Measurements from ENCODE around the gene ANTKMT. TPM values are rescaled to one million over a fixed set of nuclear protein-coding genes. Genes with fewer than 3 reads are reported as not detected.

The ANTKMT gene
- total and polyA plus RNA-seq, 4 donors: 14.0 to 29.7 (median 19.7) TPM

- TF ChIP-seq CTCF (IDR thresholded peaks at IDR 0.05; ENCODE audit: low read depth, low read length, missing input control) (no peak), TAF1 (conservative IDR thresholded peaks at IDR 0.05) (no peak), NR2F2 (IDR thresholded peaks at IDR 0.05) (no peak), HNF4A (conservative IDR thresholded peaks at IDR 0.05) (no peak), REST (IDR thresholded peaks at IDR 0.05) (no peak)
Measured at GRCh38 chr16:732332-732731, 11.4 kb downstream of the ANTKMT start (continued).

GRCh38 chr16:732936-733335 lies 12.0 kb downstream of the ANTKMT start:
- Histone ChIP-seq H3K27me3 (ENCODE audit: control insufficient read depth in 4 of 4, insufficient read depth in 4 of 4, low read length in 3 of 4) (no peaks in the 10 kb centered on the region), H3K36me3 (ENCODE audit: control insufficient read depth in 4 of 4, insufficient read depth in 3 of 4, low read depth in 1 of 4, low read length in 3 of 4) (peaks cover 12 to 56% (median 14%) of the 10 kb centered on the region in 4 donors), H3K9me3 (ENCODE audit: control insufficient read depth in 4 of 4, low read length in 3 of 4) (no peaks in the 10 kb centered on the region), H3K9ac (ENCODE audit: low read depth in 1 of 2, low read length in 2 of 2) (no peak overlapping the region), H3K4me1 (ENCODE audit: control insufficient read depth in 4 of 4, insufficient read depth in 4 of 4, low read length in 3 of 4) (peaks cover 0 to 6% (median 4%) of the 10 kb centered on the region in 4 donors), H3K27ac (ENCODE audit: low read depth in 1 of 2, low read length in 2 of 2) (no peak overlapping the region), H3K4me3 (ENCODE audit: low read depth in 1 of 3, low read length in 3 of 3) (no peak overlapping the region)
- no peak for DNase-seq (ENCODE audit: low spot score)
- WGBS: 94% methylated on average over 13 of the region's 13 CpGs
- TF ChIP-seq YY1 (IDR thresholded peaks at IDR 0.05) (no peak), CTCF (IDR thresholded peaks at IDR 0.05; ENCODE audit: low read depth, low read length, missing input control) (no peak), RXRA (IDR thresholded peaks at IDR 0.05) (no peak), ATF3 (IDR thresholded peaks at IDR 0.05) (no peak), EGR1 (IDR thresholded peaks at IDR 0.05; ENCODE audit: low read depth in 2 of 2) (no peak), SP1 (IDR thresholded peaks at IDR 0.05) (no peak), RAD21 (IDR thresholded peaks at IDR 0.05) (no peak), GABPA (IDR thresholded peaks at IDR 0.05 in 1 of 2, conservative IDR thresholded peaks at IDR 0.05 in 1 of 2) (no peak), FOXA1 (IDR thresholded peaks at IDR 0.05) (no peak), FOXA2 (IDR thresholded peaks at IDR 0.05) (no peak), JUND (IDR thresholded peaks at IDR 0.05) (no peak), TAF1 (conservative IDR thresholded peaks at IDR 0.05) (no peak), REST (IDR thresholded peaks at IDR 0.05) (no peak), ZBTB33 (IDR thresholded peaks at IDR 0.05) (no peak), MAX (IDR thresholded peaks at IDR 0.05) (no peak), NR2F2 (IDR thresholded peaks at IDR 0.05) (no peak), HNF4G (IDR thresholded peaks at IDR 0.05) (no peak)

Data from liver (tissue), 9 donors.